ENCODE results near the gene PRDM11.

GRCh38 chr11:45243967-45244366 lies 97.5 kb downstream of the PRDM11 start:
- TF ChIP-seq, protein P1, sequence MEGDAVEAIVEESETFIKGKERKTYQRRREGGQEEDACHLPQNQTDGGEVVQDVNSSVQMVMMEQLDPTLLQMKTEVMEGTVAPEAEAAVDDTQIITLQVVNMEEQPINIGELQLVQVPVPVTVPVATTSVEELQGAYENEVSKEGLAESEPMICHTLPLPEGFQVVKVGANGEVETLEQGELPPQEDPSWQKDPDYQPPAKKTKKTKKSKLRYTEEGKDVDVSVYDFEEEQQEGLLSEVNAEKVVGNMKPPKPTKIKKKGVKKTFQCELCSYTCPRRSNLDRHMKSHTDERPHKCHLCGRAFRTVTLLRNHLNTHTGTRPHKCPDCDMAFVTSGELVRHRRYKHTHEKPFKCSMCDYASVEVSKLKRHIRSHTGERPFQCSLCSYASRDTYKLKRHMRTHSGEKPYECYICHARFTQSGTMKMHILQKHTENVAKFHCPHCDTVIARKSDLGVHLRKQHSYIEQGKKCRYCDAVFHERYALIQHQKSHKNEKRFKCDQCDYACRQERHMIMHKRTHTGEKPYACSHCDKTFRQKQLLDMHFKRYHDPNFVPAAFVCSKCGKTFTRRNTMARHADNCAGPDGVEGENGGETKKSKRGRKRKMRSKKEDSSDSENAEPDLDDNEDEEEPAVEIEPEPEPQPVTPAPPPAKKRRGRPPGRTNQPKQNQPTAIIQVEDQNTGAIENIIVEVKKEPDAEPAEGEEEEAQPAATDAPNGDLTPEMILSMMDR (conservative IDR thresholded peaks at IDR 0.05), result no peak
- no peak for TF ChIP-seq ZFX (IDR thresholded peaks at IDR 0.05)

All from C4-2B (cell line).